Activated naive CD4-positive, alpha-beta T cell treated with anti-CD3 and anti-CD28 coated beads, Interleukin-2, amount 50 U/mL, for 72 hours (primary cell): ENCODE measurements around the gene WBP1. TPM values are rescaled to one million over a fixed set of nuclear protein-coding genes. Genes with fewer than 3 reads are reported as not detected.
A peak's percentile ranks its signal among the peaks of the same experiment; 100 is the strongest.
"Not testable (repeated sequence)": the region's sequence is repeated elsewhere in the genome, so short reads cannot be mapped to it uniquely, and the experiment has no call there.

Source experiments
- ATAC-seq, 2 donors: fragments of 150-1000 bp; cut with Tn5 transposase; 2 replicates each; pipeline ENCODE4 v1.10.0; 2021; ENCODE audit warnings: mild to moderate bottlenecking in 2 of 2, moderate library complexity in 2 of 2
- DNase-seq, 2 donors: peaks; one replicate each; pipeline ENCODE4 v3.0.0; 2021 to 2022; ENCODE audit warnings: low spot score in 2 of 2
- H3K27ac Mint-ChIP-seq, 2 donors: one replicate each; pipeline ENCODE4 v1.8.0; 2022; ENCODE audit warnings: mild to moderate bottlenecking in 2 of 2, mixed read lengths in 2 of 2
- H3K36me3 Mint-ChIP-seq, 2 donors: one replicate each; pipeline ENCODE4 v1.8.0; 2022; ENCODE audit warnings: mixed read lengths in 2 of 2
- H3K9me3 Mint-ChIP-seq, 2 donors: one replicate each; pipeline ENCODE4 v1.8.0; 2022; ENCODE audit warnings: mixed read lengths in 2 of 2
- total RNA-seq, 2 donors: library from RNA; stranded (reverse); gene quantifications; one replicate each; pipeline ENCODE4 v1.2.3, GENCODE V29; 2022

WBP1 gene
- 10 to 100 TPM; 33.5 to 58.6 TPM for total RNA-seq

DNA sequence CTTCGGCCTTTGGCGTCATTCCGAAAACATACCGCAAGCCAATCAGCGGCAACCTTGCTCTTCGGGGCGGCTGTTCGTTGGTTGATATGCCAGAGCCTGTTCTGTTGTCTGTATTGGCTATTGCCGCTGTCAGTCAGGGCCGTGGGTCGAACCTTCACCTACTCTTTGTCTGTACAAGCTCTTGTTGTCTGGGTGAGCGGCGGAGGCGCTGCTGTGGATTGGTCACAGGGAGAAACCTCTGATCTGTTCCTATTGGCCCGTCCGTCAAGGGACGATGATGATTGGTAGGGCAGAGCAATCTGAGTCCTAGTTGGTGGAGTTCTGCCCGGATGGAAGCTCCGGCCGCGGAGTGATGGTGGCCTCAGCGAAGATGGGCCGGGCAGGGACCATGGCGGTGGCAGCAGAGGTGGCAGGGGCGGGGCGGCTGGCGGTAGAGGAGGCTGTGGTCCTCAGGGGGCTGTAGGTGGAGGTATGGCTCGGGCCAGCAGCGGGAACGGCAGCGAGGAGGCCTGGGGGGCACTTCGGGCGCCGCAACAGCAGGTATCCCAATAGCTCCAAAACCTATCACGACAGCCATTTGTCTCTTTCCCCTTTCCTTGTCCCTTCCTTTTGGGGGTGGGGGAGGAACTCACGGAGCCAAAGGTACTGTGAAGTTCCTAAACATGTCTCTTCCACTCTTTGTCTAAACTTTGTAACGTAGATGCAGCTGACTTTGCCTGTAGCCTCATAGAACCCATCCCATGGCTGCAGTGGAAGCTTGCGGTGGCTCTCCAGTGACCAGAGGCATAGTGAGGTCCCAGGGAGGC lies at the start of gene WBP1:
Gene WBP1 (plus strand): TSS at position 307 of the 806 bp plus-strand sequence. CDS start 165 bp downstream, at position 472.
- DNase-seq (peak; percentile 97 to 100), ATAC-seq (peak; percentile 87 to 88)
- no peaks in the 10 kb centered on the region for H3K9me3 Mint-ChIP-seq
- H3K36me3 Mint-ChIP-seq = peaks cover 23 to 33% of the 10 kb centered on the region in 2 donors
- H3K27ac Mint-ChIP-seq = peak within 1 kb of the TSS; percentile 95 to 99

DNA sequence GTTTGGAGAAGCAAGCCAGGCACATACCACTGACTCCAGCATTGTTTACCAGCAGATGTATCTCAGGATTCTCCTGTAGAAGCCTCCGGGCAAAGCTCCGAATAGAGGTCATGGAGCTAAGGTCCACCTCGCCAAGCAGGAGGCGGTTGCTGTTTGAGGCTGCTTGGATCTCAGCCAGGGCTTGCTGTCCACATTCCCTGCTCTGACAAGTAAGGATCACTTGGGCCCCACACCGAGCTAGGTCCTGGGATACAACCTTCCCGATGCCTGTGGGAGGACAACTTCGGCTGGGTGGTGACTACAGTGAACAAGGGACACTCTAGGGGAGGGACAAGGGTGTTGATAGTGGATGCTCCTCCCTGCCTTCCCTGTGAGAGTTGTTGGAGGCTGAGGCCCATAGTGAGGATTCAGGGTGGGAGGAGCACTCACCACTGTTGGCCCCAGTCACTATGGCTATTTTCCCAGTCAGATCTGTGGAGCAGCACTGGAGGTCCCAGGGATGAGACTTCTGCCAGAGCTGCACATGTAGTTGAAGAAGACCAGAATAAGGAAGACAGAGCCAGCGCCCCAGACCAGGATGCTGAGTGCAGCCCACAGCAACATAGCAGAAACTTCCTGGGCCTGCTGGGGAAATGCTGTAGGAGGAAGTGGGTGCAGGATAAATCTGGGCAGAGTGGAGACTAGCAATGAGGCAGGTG lies 45.1 kb upstream of the WBP1 start:
- DNase-seq (no peak), ATAC-seq (no peak)
- Mint-ChIP-seq H3K27ac (no peak overlapping the region), H3K36me3 (no peaks in the 10 kb centered on the region), H3K9me3 (no peaks in the 10 kb centered on the region)

DNA sequence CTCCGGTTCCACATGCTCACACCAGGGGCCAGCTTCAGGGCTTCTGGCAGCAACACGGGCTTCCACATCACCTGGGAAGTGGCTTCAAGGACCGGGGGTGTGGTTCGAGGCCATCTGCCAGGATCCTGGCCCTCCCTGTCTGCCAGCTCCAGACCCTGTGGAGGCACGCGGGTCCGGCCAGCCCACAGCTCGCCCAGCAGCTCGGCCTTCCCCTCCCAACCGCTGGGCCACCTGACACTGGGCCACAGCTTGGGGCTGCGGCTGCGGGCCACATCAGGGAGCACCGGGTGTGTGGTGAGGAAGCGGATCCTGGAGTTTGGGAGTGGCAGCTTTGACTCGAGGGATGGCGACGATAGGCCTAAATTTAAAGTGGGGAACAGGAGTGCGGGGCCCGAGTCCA lies 43.8 kb upstream of the WBP1 start:
- no peak for DNase-seq
- no peaks in the 10 kb centered on the region for H3K9me3 Mint-ChIP-seq
- ATAC-seq = no peak
- H3K36me3 Mint-ChIP-seq = no peaks in the 10 kb centered on the region
- no peak overlapping the region for H3K27ac Mint-ChIP-seq

DNA sequence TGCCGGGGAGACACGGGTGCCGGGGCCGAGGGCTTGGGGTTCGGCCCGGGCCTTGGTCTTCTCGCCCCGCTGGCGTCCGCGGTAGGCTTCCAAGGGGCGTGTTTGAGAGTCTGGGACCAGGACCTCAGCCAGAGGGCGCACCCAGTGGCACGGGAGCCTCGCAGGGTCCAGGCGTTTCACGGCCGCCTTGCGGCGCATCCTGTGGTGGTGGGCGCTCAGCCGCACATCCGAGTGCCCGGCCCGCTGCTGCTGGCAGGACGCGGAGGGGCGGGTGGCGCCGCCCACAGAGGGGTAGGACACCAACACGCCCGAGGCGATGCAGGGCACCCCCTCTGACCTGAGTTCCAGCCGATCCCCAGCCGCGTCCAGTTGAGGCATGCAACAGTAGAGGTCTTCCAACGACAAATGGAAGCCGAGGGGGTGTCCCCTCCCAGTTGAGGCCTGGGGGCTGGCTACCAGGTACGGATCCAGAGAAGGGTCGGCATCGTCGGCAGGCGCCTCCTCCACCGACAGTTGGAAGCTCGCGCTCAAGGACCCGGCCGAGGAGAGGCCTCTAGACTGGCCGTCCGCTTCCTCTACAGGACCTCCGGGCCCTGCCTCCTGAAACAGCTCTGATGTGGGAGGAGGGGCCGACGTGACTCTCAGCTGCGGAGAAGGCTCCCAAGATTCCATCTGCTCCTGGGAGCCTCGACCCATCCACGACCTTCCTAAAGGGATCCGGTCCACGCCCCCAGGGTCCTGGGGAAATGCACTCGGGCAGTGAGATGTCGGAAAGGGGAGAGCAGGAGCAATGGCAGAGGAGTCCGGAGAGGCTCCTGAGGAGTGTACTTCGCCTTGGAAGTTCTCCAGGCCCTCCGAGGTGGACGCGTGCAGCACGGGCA lies 43.1 kb upstream of the WBP1 start:
- peak overlapping the region in 1 of 2 donors; percentile 49 for H3K27ac Mint-ChIP-seq
- peak in 1 of 2 donors; percentile 28 for DNase-seq
- no peaks in the 10 kb centered on the region for H3K36me3 Mint-ChIP-seq
- peak; percentile 56 to 64 for ATAC-seq
- H3K9me3 Mint-ChIP-seq = no peaks in the 10 kb centered on the region

DNA sequence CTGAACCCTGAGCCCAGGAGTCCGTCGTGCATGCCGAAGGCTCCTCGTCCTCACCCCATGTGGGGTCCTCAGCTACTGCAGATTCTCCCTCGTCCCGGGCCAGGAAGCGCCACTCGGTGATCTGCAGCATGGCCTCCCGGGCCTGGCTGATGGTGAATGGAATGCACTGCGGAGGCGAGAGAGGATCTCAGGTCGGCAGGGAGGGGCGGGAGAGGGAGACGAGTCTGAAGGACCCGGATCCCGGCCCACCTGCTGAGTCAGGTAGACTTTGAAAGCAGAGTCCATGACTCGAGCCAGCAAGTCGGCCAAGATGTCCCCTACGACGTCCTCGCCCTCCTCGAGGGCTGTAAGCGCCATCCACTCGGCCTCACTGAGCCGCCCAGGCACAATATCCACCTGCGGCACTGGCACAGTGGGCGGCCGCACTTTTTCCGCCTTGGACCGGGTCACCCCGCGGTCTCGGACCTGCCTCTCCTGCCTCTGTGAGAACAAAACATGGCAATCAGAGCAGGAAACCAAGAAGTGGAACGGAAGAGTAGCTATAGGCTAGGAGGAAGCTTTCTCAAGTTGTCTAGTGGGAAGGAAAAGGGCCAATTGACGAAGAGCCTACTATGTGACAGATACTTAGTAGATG lies 42.4 kb upstream of the WBP1 start:
- ATAC-seq = peak; percentile 29 to 39
- Mint-ChIP-seq H3K36me3 (no peaks in the 10 kb centered on the region), H3K9me3 (no peaks in the 10 kb centered on the region), H3K27ac (peak overlapping the region in 1 of 2 donors; percentile 49)
- peak in 1 of 2 donors; percentile 22 for DNase-seq

DNA sequence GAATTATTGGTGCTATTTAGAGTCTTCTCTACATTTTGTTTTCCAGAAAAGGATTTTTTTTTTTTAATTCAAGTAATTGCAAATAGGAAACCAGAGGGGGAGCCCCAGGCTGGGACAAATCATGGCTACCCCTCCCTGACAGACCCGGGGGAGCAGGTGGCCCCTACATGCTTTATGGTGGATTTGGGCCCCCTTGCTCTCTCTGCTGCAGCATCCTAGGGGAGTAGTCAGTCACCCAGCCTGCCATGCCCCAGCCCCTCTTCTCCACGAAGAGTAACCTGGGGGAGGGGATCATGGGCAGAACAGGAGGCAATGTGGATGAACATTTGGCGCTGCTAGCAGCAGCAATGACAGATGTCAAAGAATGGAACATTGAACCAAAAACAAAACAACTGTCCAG lies 41.5 kb upstream of the WBP1 start:
- H3K9me3 Mint-ChIP-seq = no peaks in the 10 kb centered on the region
- H3K27ac Mint-ChIP-seq = peak overlapping the region; percentile 25 to 90
- H3K36me3 Mint-ChIP-seq = peaks cover 0 to 5% of the 10 kb centered on the region in 2 donors
- DNase-seq (no peak), ATAC-seq (no peak)

DNA sequence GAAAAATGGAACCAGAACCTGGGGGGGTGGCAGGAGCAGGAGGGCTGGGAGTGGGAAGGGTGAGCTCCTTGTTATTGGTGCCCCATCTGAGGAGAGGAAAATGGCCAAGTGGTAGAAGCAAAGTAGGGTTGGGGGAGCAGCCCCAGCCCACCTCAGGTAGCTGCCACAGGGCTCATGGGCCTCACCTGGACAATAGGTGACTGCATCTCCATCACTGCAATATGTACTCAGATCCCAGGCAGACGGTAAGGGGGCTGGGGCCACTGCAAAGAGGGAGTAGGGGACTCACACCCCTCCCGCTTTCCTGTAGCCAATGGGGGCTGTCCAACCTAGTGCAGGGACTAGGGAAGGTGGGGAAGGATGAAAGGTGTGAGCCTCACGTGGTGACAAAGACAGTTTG lies 41.0 kb upstream of the WBP1 start:
- Mint-ChIP-seq H3K36me3 (peaks cover 0 to 5% of the 10 kb centered on the region in 2 donors), H3K9me3 (no peaks in the 10 kb centered on the region), H3K27ac (peak overlapping the region; percentile 25 to 90)
- no peak for ATAC-seq
- no peak for DNase-seq

DNA sequence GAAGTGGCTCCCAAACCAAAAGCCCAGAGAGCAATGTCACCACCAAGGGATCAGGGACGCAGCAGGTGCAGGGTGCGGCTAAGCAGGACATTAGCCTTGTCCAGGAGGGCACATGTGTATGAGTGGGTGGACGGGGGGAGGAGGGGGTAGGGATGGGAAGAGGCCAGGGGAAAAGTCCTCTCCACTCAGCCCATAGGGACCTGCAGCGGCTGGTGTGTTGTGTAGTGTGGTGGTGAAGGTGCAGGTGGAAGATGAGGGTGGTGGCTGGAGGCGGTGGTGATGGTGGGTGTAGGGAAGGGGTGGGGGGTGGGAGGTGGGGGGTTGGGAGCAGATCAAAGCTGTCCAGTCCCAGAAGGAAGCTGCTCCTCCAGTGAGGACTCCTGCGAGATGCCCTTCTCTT lies 40.5 kb upstream of the WBP1 start:
- Mint-ChIP-seq H3K36me3 (peaks cover 2 to 5% of the 10 kb centered on the region in 2 donors), H3K9me3 (no peaks in the 10 kb centered on the region), H3K27ac (no peak overlapping the region)
- DNase-seq = no peak
- no peak for ATAC-seq

DNA sequence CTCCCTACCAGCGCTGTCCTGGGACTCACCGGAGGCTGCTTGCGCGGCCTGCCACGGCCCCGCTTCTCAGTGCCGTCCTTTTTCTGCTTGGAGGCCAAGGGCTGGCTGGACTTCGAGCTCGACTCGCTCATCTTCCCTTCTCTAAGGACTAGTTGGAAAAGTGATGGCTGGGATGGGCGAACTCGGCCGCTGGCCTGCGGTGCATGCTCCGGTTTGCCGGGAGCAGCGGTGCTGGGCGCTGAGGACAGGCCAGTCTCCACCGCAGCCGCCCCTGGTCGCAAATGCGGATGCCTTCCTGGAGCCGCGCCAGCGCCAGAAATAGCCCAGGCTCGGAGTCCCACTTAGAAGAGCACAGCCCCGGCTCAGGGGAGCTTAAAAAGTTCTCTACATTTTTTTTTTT lies 39.9 kb upstream of the WBP1 start:
- ATAC-seq = no peak
- Mint-ChIP-seq H3K27ac (no peak overlapping the region), H3K9me3 (no peaks in the 10 kb centered on the region), H3K36me3 (peaks cover 5 to 7% of the 10 kb centered on the region in 2 donors)
- no peak for DNase-seq

DNA sequence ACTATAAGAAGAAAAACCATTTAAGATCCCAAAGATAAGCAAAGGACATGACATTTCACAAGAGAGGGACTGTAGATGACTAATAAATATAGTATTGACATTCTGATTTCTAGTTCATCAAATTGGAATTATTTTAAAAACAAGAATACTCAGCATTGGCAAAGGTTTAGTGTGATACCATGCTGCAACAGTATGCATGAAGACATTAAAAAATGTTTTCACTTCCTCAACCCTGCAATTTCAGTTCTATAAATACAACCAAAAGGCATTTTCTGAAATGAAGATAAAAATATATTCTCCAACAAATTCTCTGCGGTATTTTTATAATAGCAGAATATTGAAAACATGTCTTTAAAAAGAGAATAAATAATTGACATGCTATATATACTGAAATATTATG lies 38.9 kb upstream of the WBP1 start:
- no peak overlapping the region for H3K27ac Mint-ChIP-seq
- DNase-seq (no peak), ATAC-seq (no peak)
- peaks cover 5 to 8% of the 10 kb centered on the region in 2 donors for H3K36me3 Mint-ChIP-seq
- no peaks in the 10 kb centered on the region for H3K9me3 Mint-ChIP-seq

DNA sequence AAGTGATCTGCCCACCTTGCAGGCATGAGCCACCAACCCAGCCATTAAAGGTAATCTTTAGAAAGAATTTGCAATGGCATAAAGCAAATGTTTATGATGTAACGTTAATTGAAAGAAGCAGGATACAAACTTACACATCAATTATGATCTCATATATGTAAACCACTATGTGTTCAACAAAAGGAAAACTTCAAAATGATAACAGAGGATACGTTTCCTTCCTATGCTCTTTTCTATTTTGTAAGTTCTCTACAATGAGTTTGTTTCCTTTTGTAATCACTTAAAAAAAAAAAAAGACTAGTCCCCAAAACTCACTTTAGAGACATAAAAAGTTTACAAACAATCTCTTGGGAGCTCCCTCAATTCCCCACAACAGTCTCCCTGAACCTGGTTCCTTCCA lies 38.2 kb upstream of the WBP1 start:
- peaks cover 5 to 8% of the 10 kb centered on the region in 2 donors for H3K36me3 Mint-ChIP-seq
- no peaks in the 10 kb centered on the region for H3K9me3 Mint-ChIP-seq
- H3K27ac Mint-ChIP-seq = no peak overlapping the region
- DNase-seq (peak in 1 of 2 donors; percentile 25), ATAC-seq (no peak)

DNA sequence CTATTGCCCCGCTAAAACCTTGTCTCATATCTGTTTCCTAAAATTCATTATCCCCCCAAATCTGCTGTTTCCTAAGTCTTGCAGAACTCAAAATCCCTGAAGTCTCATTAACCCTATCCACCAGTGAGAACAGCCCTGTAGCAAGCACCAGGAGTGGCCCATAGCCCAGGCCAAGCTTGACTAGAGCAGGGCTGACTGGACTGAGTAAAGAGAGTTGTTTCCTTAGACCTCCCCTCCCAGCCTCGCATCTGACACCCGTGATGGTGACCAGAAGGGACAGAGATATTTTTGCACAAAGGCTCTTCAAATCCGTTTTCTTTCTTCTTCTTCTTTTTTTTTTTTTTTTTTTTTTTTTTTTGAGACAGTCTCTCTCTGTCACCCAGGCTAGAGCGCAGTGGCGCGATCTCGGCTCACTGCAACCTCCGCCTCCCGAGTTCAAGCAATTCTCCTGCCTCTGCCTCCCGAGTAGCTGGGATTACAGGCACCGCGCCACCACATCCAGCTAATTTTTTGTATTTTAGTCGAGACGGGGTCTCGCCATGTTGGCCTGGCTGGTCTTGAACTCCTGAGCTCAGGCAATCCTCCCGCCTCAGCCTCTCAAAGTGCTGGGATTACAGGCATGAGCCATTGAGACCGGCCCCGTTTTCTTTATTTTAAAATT lies 37.7 kb upstream of the WBP1 start:
- DNase-seq = peak in 1 of 2 donors; percentile 41
- ATAC-seq, H3K36me3 Mint-ChIP-seq, H3K9me3 Mint-ChIP-seq: not testable (repeated sequence)
- H3K27ac Mint-ChIP-seq = peak overlapping the region; percentile 95 to 100

DNA sequence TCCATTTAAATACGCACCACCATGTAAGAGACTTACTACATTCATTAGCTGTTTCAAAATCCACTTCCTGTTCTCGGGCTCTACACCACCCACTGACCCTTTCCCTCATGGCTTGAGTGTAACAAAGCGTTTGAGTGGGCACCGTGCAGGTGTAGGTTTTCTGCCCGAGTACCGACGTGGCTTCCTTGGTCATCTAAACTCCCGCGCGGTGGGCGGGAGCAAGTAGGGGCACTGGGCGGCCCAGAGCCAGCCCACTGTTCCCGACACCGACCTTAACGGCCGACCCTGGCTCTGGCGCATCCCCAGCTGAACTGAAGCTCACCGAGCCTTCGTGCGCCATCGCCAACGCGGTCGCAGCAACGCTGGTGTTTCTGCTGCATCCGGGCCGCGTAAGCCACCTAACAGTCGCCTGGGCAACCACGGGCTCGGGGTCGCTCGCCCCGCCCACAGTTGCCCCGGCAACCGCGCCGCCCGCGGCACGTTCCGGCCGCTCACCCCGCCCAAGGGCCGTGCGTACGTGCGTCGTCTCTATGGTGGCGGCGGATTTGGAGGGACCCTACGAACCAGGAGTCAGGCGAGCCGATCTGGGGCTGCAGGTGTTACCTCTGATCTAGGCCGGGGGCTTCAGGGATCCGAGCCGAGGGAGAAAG lies 36.9 kb upstream of the WBP1 start, which contains the start of the genes C2orf81 and WDR54:
Gene C2orf81 (minus strand): TSS at position 399 of the 650 bp plus-strand sequence. CDS start 59 bp downstream, at position 340.
Gene WDR54 (plus strand): TSS at position 510 of the 650 bp plus-strand sequence. CDS start 424 bp downstream, outside the sequence.
- H3K27ac Mint-ChIP-seq = peak within 1 kb of the TSS; percentile 100
- ATAC-seq = peak; percentile 93 to 97

DNA sequence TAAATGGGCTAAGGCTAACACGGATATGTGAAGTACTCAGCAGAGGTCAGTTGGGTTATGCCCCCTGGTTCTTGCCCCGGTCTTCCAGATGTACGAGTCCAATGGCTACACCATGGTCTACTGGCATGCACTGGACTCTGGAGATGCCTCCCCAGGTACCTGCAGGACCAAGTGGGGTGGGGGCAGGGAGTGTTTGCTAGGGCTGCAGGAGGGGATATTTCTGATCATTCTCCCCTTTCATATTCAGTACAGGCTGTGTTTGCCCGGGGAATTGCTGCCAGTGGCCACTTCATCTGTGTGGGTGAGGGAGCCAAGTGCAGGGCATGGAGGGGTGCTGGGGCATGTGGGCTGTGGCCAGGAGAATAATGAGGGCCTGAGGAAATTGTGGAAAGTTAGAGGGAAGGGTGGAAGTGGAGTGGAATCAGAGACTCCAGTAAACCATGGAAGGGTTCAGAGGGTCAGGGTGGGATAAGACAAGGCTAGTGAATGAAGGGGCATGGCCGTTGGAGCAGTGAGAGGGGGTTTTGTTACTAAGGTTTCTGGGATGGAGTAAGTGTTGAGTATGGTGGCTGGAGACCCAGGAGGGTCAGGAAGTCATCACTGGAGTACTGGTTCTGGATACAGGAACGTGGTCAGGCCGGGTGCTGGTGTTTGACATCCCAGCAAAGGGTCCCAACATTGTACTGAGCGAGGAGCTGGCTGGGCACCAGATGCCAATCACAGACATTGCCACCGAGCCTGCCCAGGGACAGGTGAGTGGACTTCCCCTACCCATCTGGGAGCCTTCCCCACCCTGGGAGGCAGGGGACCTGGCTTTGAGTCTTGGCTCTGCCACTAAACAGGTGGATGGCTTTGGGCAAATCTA lies 34.8 kb upstream of the WBP1 start:
- Mint-ChIP-seq H3K27ac (peak overlapping the region in 1 of 2 donors; percentile 1), H3K36me3 (peaks cover 5 to 8% of the 10 kb centered on the region in 2 donors), H3K9me3 (no peaks in the 10 kb centered on the region)
- ATAC-seq (no peak), DNase-seq (no peak)

More for the DNA sequence above, 36.9 kb upstream of the WBP1 start, which contains the start of the genes C2orf81 and WDR54:
- H3K36me3 Mint-ChIP-seq = peaks cover 5 to 8% of the 10 kb centered on the region in 2 donors
- DNase-seq = peak; percentile 89 to 97
- H3K9me3 Mint-ChIP-seq = no peaks in the 10 kb centered on the region
